CD14-positive monocyte (primary cell): ENCODE measurements around the gene FRY. TPM values are rescaled to one million over a fixed set of nuclear protein-coding genes. Genes with fewer than 3 reads are reported as not detected.
"Not testable (repeated sequence)": the region's sequence is repeated elsewhere in the genome, so short reads cannot be mapped to it uniquely, and the experiment has no call there.

Experiments
- DNase-seq, 3 donors: peaks; one replicate each; pipeline ENCODE4 v3.0.0-alpha.2; 2011 to 2022
- H2AFZ ChIP-seq: 2 replicates; pipeline ENCODE4 v1.6.0; 2012; ENCODE audit warnings: mild to moderate bottlenecking, low read depth, low read length, inconsistent platforms; ENCODE audit not compliant: insufficient read depth, poor library complexity, severe bottlenecking
- H3K27ac ChIP-seq, 2 donors: 1 replicate in 1 of 2; 2 replicates in 1 of 2; pipeline ENCODE4 v1.5.1; 2012 to 2013; ENCODE audit warnings: low read length in 2 of 2, control low read depth in 1 of 2, inconsistent platforms in 1 of 2, low read depth in 1 of 2, mild to moderate bottlenecking in 1 of 2
- H3K27me3 ChIP-seq, 2 donors: one replicate each; pipeline versions ENCODE4 v1.6.0 to v1.6.1; 2011 to 2013; ENCODE audit warnings: low read length in 2 of 2; ENCODE audit not compliant: control insufficient read depth in 2 of 2, insufficient read depth in 2 of 2
- H3K36me3 ChIP-seq, 2 donors: replicated peaks in 1 of 2; 1 replicate in 1 of 2; 2 replicates in 1 of 2; pipeline versions ENCODE4 v1.5.1 to v1.6.1; 2012 to 2013; ENCODE audit warnings: low read length in 2 of 2, control low read depth in 1 of 2, inconsistent platforms in 1 of 2, mild to moderate bottlenecking in 1 of 2; ENCODE audit not compliant: insufficient read depth in 2 of 2, control insufficient read depth in 1 of 2
- H3K4me1 ChIP-seq, 2 donors: 1 replicate in 1 of 2; 2 replicates in 1 of 2; pipeline versions ENCODE4 v1.5.1 to v1.6.1; 2012 to 2013; ENCODE audit warnings: low read length in 2 of 2, control low read depth in 1 of 2, inconsistent platforms in 1 of 2, mild to moderate bottlenecking in 1 of 2, moderate library complexity in 1 of 2; ENCODE audit not compliant: insufficient read depth in 2 of 2, control insufficient read depth in 1 of 2
- H3K4me2 ChIP-seq: replicated peaks from 2 replicates; pipeline ENCODE3; 2012; ENCODE audit warnings: low read length, moderate library complexity, mild to moderate bottlenecking; ENCODE audit not compliant: poor library complexity, severe bottlenecking; ENCODE audit errors: extremely low read depth
- H3K4me3 ChIP-seq, 3 experiments: fragments of 200-600 bp in 1 of 3; sonication (generic) in 1 of 3; replicated peaks in 1 of 3; 1 replicate in 2 of 3; 2 replicates in 1 of 3; pipeline ENCODE4 v1.5.1; 2011 to 2013; ENCODE audit warnings: low read length in 3 of 3, mild to moderate bottlenecking in 3 of 3, control low read depth in 2 of 3, low read depth in 2 of 3, inconsistent platforms in 1 of 3, moderate library complexity in 1 of 3
- H3K79me2 ChIP-seq: 2 replicates; pipeline ENCODE4 v1.6.0; 2012; ENCODE audit warnings: mild to moderate bottlenecking, control low read depth, inconsistent platforms, low read length, moderate library complexity; ENCODE audit not compliant: insufficient read depth
- H3K9ac ChIP-seq: 2 replicates; pipeline ENCODE4 v1.6.0; 2017; ENCODE audit warnings: low read length, mild to moderate bottlenecking; ENCODE audit not compliant: insufficient read depth, poor library complexity, severe bottlenecking
- H3K9me3 ChIP-seq, 2 donors: replicated peaks in 1 of 2; 1 replicate in 1 of 2; 2 replicates in 1 of 2; pipeline versions ENCODE4 v1.5.1 to v1.6.1; 2012 to 2013; ENCODE audit warnings: low read length in 2 of 2, control low read depth in 1 of 2; ENCODE audit not compliant: control insufficient read depth in 1 of 2, insufficient read depth in 1 of 2
- H4K20me1 ChIP-seq: 2 replicates; pipeline ENCODE4 v1.6.0; 2012; ENCODE audit warnings: mild to moderate bottlenecking, low read length, control low read depth, moderate library complexity; ENCODE audit not compliant: insufficient read depth
- H3K27ac Mint-ChIP-seq, 7 donors: one replicate each; pipeline ENCODE4 v1.8.0; 2020; ENCODE audit warnings: mild to moderate bottlenecking in 7 of 7, mixed read lengths in 7 of 7, moderate library complexity in 6 of 7, inconsistent platforms in 2 of 7
- H3K27me3 Mint-ChIP-seq, 3 donors: one replicate each; pipeline ENCODE4 v1.8.0; 2021 to 2022; ENCODE audit warnings: low read depth in 3 of 3, mild to moderate bottlenecking in 3 of 3, mixed read lengths in 3 of 3, moderate library complexity in 3 of 3, inconsistent platforms in 1 of 3
- H3K36me3 Mint-ChIP-seq, 2 donors: one replicate each; pipeline ENCODE4 v1.8.0; 2020; ENCODE audit warnings: mixed read lengths in 2 of 2, inconsistent platforms in 1 of 2, mild to moderate bottlenecking in 1 of 2
- H3K4me1 Mint-ChIP-seq: one replicate; pipeline ENCODE4 v1.8.0; 2020; ENCODE audit warnings: mild to moderate bottlenecking, mixed read lengths
- H3K4me3 Mint-ChIP-seq, 2 donors: one replicate each; pipeline ENCODE4 v1.8.0; 2020; ENCODE audit warnings: mild to moderate bottlenecking in 2 of 2, mixed read lengths in 2 of 2, moderate library complexity in 1 of 2
- H3K9me3 Mint-ChIP-seq, 7 donors: one replicate each; pipeline ENCODE4 v1.8.0; 2020 to 2022; ENCODE audit warnings: mixed read lengths in 7 of 7, mild to moderate bottlenecking in 6 of 7, moderate library complexity in 6 of 7, inconsistent platforms in 2 of 7
- WGBS: methylation state at CpG from one replicate; pipeline ENCODE4 v1.1.5; 2013; ENCODE audit warnings: missing lambda C conversion rate; ENCODE audit not compliant: insufficient coverage; 5-methylcytosine and 5-hydroxymethylcytosine counted together
- intact Hi-C, 2 donors: fragments of 100-400 bp; cut with micrococcal nuclease; formaldehyde crosslinking; loops; one replicate each; pipeline versions ENCODE4 v1.15.0 to v1.15.1; 2023
- polyA plus RNA-seq, 3 donors: library from polyadenylated mRNA; depleted of rRNA in 1 of 3; unstranded in 2 of 3; stranded (reverse) in 1 of 3; fragments of 300-500 nt in 2 of 3; fragments of >200 nt in 1 of 3; fragmentation: Illumina TruSeq in 2 of 3; gene quantifications; 1 replicate in 2 of 3; 2 replicates in 1 of 3; pipeline ENCODE4 v1.2.3, GENCODE V29; 2012 to 2021
- TF ChIP-seq, protein P1 (sequence below): fragments of 200-600 bp; IDR thresholded peaks from one replicate; pipeline ENCODE4 v1.8.0; 2022; ENCODE audit warnings: antibody characterized with exemption, mild to moderate bottlenecking

Gene FRY
- polyA plus RNA-seq, 3 donors = 3.9 to 31.8 (median 5.0) TPM

DNA sequence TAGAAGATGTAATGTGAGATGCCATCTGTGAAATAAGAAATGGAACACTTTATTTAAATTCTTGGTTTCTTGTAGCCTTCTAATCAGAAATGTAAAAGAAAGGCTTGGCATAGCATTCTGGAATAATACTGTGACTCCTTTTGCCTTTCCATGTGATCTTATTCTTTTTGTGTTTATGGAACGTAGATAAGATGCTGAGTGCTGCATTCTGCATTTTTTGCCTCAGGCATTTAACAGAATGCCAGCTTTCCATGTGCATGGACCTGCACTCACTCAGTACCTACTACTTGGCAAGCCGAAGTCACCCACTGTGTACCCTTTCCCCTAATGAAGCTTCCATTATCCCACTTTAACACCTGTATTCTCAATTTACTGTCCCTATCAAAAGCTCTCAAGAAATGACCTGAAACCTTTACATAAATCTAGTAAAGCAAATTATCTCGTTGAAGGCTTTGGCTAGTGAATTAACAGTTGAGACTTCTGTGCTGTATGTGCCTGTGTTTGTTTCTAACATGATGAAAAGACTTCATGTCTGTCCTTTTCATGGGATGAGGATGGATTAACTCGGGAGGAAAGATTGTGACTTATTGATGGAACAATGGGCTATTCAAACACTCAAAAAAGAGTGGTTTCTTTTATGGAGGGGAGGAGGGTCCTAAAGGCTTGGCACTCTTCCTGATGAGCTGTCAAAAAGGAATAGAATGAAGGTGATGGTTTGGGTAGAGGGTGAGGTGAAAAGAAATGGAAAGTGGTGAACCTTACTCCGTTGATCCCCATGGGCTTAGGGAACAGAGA is 44.7 kb upstream of the FRY start:
- Histone ChIP-seq H3K27me3 (no peaks in the 10 kb centered on the region), H4K20me1 (no peaks in the 10 kb centered on the region), H3K79me2 (no peaks in the 10 kb centered on the region), H3K4me2 (no peak overlapping the region), H3K9ac (no peak overlapping the region), H3K4me3 (no peak overlapping the region), H3K4me1 (peaks cover 17% of the 10 kb centered on the region in 2 donors), H3K36me3 (peaks cover 0 to 6% of the 10 kb centered on the region in 2 donors), H3K9me3 (no peaks in the 10 kb centered on the region), H3K27ac (peak overlapping the region in 1 of 2 donors; percentile 33), H2AFZ (peak overlapping the region; percentile 32)
- DNase-seq = no peak
- Mint-ChIP-seq H3K36me3 (peaks cover 21 to 33% of the 10 kb centered on the region in 2 donors), H3K27ac (peak overlapping the region in 6 of 7 donors; percentile 9 to 82 (median 64)), H3K27me3 (no peaks in the 10 kb centered on the region), H3K4me1 (peaks cover 33% of the 10 kb centered on the region), H3K9me3 (peaks cover 3 to 10% (median 6%) of the 10 kb centered on the region in 7 donors), H3K4me3 (no peak overlapping the region)
- 96% methylated on average over 4 of the region's 5 CpGs for WGBS
- TF ChIP-seq, protein P1, sequence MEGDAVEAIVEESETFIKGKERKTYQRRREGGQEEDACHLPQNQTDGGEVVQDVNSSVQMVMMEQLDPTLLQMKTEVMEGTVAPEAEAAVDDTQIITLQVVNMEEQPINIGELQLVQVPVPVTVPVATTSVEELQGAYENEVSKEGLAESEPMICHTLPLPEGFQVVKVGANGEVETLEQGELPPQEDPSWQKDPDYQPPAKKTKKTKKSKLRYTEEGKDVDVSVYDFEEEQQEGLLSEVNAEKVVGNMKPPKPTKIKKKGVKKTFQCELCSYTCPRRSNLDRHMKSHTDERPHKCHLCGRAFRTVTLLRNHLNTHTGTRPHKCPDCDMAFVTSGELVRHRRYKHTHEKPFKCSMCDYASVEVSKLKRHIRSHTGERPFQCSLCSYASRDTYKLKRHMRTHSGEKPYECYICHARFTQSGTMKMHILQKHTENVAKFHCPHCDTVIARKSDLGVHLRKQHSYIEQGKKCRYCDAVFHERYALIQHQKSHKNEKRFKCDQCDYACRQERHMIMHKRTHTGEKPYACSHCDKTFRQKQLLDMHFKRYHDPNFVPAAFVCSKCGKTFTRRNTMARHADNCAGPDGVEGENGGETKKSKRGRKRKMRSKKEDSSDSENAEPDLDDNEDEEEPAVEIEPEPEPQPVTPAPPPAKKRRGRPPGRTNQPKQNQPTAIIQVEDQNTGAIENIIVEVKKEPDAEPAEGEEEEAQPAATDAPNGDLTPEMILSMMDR = no peak
- intact Hi-C loops = loop anchor here in 1 of 2 donors (10.0 kb wide), 1 partner anchor 82 kb away; no protein-coding TSS in a partner anchor

DNA sequence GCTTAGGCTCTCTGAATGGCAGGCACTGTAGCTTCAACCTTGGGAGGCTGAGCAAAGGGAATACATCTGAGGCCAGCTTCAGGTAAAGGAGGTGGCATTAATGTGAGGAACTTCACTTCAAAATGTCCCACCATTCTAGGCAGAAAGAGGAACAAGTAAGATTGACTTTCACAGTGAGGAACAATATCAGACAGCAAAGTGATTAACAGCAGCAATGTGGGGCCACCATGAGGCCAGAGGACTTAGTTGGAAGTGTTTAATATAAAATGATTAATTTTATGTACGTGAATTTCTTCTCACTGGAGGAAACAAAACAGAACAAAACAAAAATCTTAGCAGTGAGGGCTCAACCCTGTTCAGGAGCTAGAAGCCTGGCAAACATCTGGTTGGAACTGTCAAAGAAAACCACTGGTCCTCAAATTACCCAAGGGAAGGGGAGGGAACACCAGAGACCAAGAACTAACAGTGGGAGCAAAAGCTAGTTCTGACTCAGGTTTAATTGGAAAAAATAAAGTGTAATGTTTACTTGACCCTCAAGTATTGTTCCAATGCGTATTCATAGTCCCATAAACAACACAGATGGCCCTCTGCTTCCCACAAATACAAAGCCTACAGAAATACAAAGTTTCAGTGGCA is 43.9 kb upstream of the FRY start:
- H3K36me3 ChIP-seq = peaks cover 0 to 6% of the 10 kb centered on the region in 2 donors
- intact Hi-C loops = loop anchor here in 1 of 2 donors (10.0 kb wide), 1 partner anchor 83 kb away; no protein-coding TSS in a partner anchor
- peak overlapping the region in 1 of 2 donors; percentile 33 for H3K27ac ChIP-seq
- H3K27ac Mint-ChIP-seq = peak overlapping the region; percentile 29 to 87 (median 75)
- no peak overlapping the region for H3K4me3 ChIP-seq
- peaks cover 26% of the 10 kb centered on the region for H3K4me1 Mint-ChIP-seq
- H3K9ac ChIP-seq = no peak overlapping the region
- TF ChIP-seq, protein P1 = peak; percentile 21
- peaks cover 11 to 14% of the 10 kb centered on the region in 2 donors for H3K4me1 ChIP-seq
- no peaks in the 10 kb centered on the region for H3K79me2 ChIP-seq
- no peak overlapping the region for H3K4me3 Mint-ChIP-seq
- H2AFZ ChIP-seq = peak overlapping the region; percentile 32
- no peaks in the 10 kb centered on the region for H3K27me3 Mint-ChIP-seq
- no peak overlapping the region for H3K4me2 ChIP-seq
- H3K9me3 Mint-ChIP-seq = peaks cover 3 to 10% (median 7%) of the 10 kb centered on the region in 7 donors
- no peaks in the 10 kb centered on the region for H4K20me1 ChIP-seq
- WGBS = no CpG with 5 or more reads among the region's 2 CpGs
- H3K9me3 ChIP-seq = no peaks in the 10 kb centered on the region
- peaks cover 18 to 34% of the 10 kb centered on the region in 2 donors for H3K36me3 Mint-ChIP-seq
- DNase-seq = peak; percentile 42 to 74 (median 59)
- no peaks in the 10 kb centered on the region for H3K27me3 ChIP-seq

DNA sequence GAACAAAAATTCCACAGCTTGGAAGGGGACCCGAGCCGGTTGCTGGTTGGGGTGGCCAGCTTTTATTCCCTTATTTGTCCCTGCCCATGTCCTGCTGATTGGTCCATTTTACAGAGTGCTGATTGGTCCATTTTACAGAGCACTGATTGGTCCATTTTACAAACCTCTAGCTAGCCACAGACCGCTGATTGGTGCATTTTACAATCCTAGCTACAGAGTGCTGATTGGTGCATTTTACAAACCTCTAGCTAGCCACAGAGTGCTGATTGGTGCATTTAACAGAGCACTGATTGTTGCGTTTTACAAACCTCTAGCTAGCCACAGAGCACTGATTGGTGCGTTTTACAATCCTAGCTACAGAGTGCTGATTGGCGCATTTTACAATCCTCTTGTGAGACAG is 37.2 kb upstream of the FRY start:
- Mint-ChIP-seq H3K9me3 (peaks cover 0 to 10% (median 6%) of the 10 kb centered on the region in 7 donors), H3K36me3 (peaks cover 15 to 33% of the 10 kb centered on the region in 2 donors)
- H3K4me3 ChIP-seq, H3K79me2 ChIP-seq, H3K4me2 ChIP-seq, H3K36me3 ChIP-seq, H3K27ac ChIP-seq, DNase-seq, intact Hi-C loops, H3K27me3 Mint-ChIP-seq, H4K20me1 ChIP-seq, H3K27ac Mint-ChIP-seq, H3K4me1 Mint-ChIP-seq, H3K4me1 ChIP-seq, H3K4me3 Mint-ChIP-seq, H3K9me3 ChIP-seq, H2AFZ ChIP-seq, H3K9ac ChIP-seq, H3K27me3 ChIP-seq: not testable (repeated sequence)
- WGBS = 100% methylated on average over 6 of the region's 6 CpGs
